NCI-H2227 (cell line): ENCODE results near the gene ANTXR1.
A peak's percentile ranks its signal among the peaks of the same experiment; 100 is the strongest.
"Not testable (repeated sequence)": the region's sequence is repeated elsewhere in the genome, so short reads cannot be mapped to it uniquely, and the experiment has no call there.

Source experiments
- DNase-seq: peaks from one replicate; lab custom pipeline; 2025; ENCODE audit not compliant: unreplicated experiment; lab: John Stamatoyannopoulos, UW

Gene ANTXR1

GRCh38 chr2:69223759-69224511 lies 211.0 kb downstream of the ANTXR1 start:
- no peak for DNase-seq

GRCh38 chr2:69224512-69224837 lies 211.5 kb downstream of the ANTXR1 start:
- no peak for DNase-seq

GRCh38 chr2:69225933-69226332 lies 213.0 kb downstream of the ANTXR1 start:
- no peak for DNase-seq

GRCh38 chr2:69226903-69227302 lies 213.9 kb downstream of the ANTXR1 start:
- DNase-seq: no peak

- no peak for DNase-seq
Observed at GRCh38 chr2:69227716-69228115, 214.7 kb downstream of the ANTXR1 start.

GRCh38 chr2:69230946-69231345 lies 218.0 kb downstream of the ANTXR1 start:
- not testable (repeated sequence) for DNase-seq

- no peak for DNase-seq
Observed at GRCh38 chr2:69231612-69232277, 218.8 kb downstream of the ANTXR1 start.

GRCh38 chr2:69235835-69236234 lies 222.9 kb downstream of the ANTXR1 start:
- not testable (repeated sequence) for DNase-seq

- DNase-seq: no peak
Observed at GRCh38 chr2:69237070-69237670, 224.2 kb downstream of the ANTXR1 start.

- no peak for DNase-seq
Observed at GRCh38 chr2:69238449-69239031, 225.6 kb downstream of the ANTXR1 start.

- peak; percentile 41 for DNase-seq
Observed at GRCh38 chr2:69241093-69241492, 228.1 kb downstream of the ANTXR1 start.

- DNase-seq: peak; percentile 73
Observed at GRCh38 chr2:69241664-69242514, 228.9 kb downstream of the ANTXR1 start.

- DNase-seq: no peak
Observed at GRCh38 chr2:69242651-69243051, 229.7 kb downstream of the ANTXR1 start.

- DNase-seq: no peak
Observed at GRCh38 chr2:69243652-69244051, 230.7 kb downstream of the ANTXR1 start.

GRCh38 chr2:69244882-69245281 lies 231.9 kb downstream of the ANTXR1 start:
- no peak for DNase-seq

GRCh38 chr2:69247583-69247982 lies 234.6 kb downstream of the ANTXR1 start:
- DNase-seq: no peak

GRCh38 chr2:69248232-69248631 lies 235.3 kb downstream of the ANTXR1 start:
- DNase-seq: no peak

- DNase-seq: no peak
Observed at GRCh38 chr2:69250981-69251380, 238.0 kb downstream of the ANTXR1 start.

- DNase-seq: no peak
Observed at GRCh38 chr2:69251943-69252342, 239.0 kb downstream of the ANTXR1 start.

GRCh38 chr2:69253112-69253511 lies 240.1 kb downstream of the ANTXR1 start:
- no peak for DNase-seq
